Osteoblast (primary cell): ENCODE measurements around the gene CPS1. TPM values are rescaled to one million over a fixed set of nuclear protein-coding genes. Genes with fewer than 3 reads are reported as not detected.

Source experiments
- DNase-seq: peaks from one replicate; pipeline ENCODE4 v3.0.0; 2011; ENCODE audit warnings: low spot score, mixed read lengths; ENCODE audit not compliant: insufficient read length; ENCODE audit errors: missing footprints
- H2AFZ ChIP-seq: 2 replicates; pipeline ENCODE4 v1.6.0; 2011; ENCODE audit warnings: mild to moderate bottlenecking, low read length
- H3K27ac ChIP-seq: 2 replicates; pipeline ENCODE4 v1.5.1; 2011; ENCODE audit warnings: mild to moderate bottlenecking, low read depth, low read length, moderate library complexity
- H3K27me3 ChIP-seq: 2 replicates; pipeline ENCODE4 v1.6.0; 2012; ENCODE audit warnings: mild to moderate bottlenecking, control low read depth, inconsistent platforms, low read length, moderate library complexity; ENCODE audit not compliant: insufficient read depth
- H3K36me3 ChIP-seq: 2 replicates; pipeline ENCODE4 v1.5.1; 2011; ENCODE audit warnings: mild to moderate bottlenecking, low read length, control low read depth, moderate library complexity; ENCODE audit not compliant: insufficient read depth
- H3K4me1 ChIP-seq: 2 replicates; pipeline ENCODE4 v1.5.1; 2011; ENCODE audit warnings: mild to moderate bottlenecking, low read length, control low read depth, moderate library complexity; ENCODE audit not compliant: insufficient read depth
- H3K4me2 ChIP-seq: 2 replicates; pipeline ENCODE4 v1.6.0; 2011; ENCODE audit warnings: mild to moderate bottlenecking, low read length; ENCODE audit not compliant: insufficient read depth
- H3K4me3 ChIP-seq: fragments of 200-600 bp; sonication (generic); 3 replicates; pipeline ENCODE4 v1.5.1; 2012; ENCODE audit warnings: mild to moderate bottlenecking, low read length, inconsistent platforms; ENCODE audit not compliant: insufficient read depth
- H3K79me2 ChIP-seq: 2 replicates; pipeline ENCODE4 v1.6.0; 2012; ENCODE audit warnings: mild to moderate bottlenecking, low read length, control low read depth, inconsistent platforms; ENCODE audit not compliant: insufficient read depth
- H3K9me3 ChIP-seq: 2 replicates; pipeline ENCODE4 v1.5.1; 2011; ENCODE audit warnings: low read depth, low read length, control low read depth
- H4K20me1 ChIP-seq: 2 replicates; pipeline ENCODE4 v1.6.0; 2012; ENCODE audit warnings: mild to moderate bottlenecking, low read length, control low read depth; ENCODE audit not compliant: insufficient read depth
- total RNA-seq: library from RNA; depleted of rRNA; stranded (reverse); fragments of >200 nt; gene quantifications from 2 replicates; pipeline ENCODE4 v1.2.3, GENCODE V29; 2012
- TF ChIP-seq, protein P1 (sequence below): IDR thresholded peaks from 2 replicates; pipeline ENCODE4 v1.5.1; 2011; ENCODE audit warnings: mild to moderate bottlenecking, low read depth, low read length, moderate library complexity; ENCODE audit errors: extremely low read depth

Gene CPS1
- total RNA-seq, 1 donor, result 21.7 TPM

DNA sequence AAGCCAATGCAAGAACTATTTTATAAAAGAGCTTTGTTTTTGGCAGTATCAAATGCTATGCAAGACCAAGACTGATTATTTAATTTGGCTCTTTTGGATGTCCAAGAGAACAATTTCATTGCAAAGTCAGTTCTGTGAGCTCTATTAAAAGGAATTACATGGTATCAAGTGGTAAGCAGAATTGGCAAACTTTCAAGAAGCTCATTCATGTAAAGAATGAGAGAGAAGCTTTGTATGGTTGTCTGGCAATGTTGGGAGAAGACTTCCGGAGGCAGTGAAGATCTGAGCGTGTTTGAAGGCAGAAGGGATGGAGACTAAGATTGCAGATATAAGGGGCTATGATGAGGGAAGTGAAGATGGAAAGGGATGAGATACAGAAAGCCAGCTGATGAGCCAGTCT is 49.6 kb downstream of the CPS1 start:
- H4K20me1 ChIP-seq, result no peaks in the 10 kb centered on the region
- DNase-seq, result no peak
- TF ChIP-seq, protein P1, sequence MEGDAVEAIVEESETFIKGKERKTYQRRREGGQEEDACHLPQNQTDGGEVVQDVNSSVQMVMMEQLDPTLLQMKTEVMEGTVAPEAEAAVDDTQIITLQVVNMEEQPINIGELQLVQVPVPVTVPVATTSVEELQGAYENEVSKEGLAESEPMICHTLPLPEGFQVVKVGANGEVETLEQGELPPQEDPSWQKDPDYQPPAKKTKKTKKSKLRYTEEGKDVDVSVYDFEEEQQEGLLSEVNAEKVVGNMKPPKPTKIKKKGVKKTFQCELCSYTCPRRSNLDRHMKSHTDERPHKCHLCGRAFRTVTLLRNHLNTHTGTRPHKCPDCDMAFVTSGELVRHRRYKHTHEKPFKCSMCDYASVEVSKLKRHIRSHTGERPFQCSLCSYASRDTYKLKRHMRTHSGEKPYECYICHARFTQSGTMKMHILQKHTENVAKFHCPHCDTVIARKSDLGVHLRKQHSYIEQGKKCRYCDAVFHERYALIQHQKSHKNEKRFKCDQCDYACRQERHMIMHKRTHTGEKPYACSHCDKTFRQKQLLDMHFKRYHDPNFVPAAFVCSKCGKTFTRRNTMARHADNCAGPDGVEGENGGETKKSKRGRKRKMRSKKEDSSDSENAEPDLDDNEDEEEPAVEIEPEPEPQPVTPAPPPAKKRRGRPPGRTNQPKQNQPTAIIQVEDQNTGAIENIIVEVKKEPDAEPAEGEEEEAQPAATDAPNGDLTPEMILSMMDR, result no peak

DNA sequence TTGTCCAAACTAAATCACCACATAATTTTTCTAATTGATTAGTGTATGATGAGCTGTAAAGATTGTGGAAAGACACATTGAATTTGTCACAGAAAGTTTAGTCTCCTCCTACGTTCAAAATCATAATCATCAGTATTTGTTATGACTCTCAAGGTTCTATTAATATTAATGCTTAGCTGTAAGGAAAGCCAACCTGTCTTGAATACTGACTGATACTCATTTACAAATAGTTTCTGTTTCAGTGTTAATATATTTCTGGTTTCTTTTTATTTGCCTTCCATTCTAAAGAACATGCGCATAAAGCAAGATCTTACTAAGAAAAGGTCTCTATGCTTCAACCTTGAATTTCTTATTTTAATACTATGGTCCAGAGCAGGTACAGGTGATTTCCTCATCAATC is 55.1 kb downstream of the CPS1 start:
- Histone ChIP-seq H3K79me2 (no peaks in the 10 kb centered on the region), H2AFZ (no peak overlapping the region), H3K27ac (no peak overlapping the region), H3K27me3 (no peaks in the 10 kb centered on the region), H3K9me3 (no peaks in the 10 kb centered on the region), H3K4me1 (no peaks in the 10 kb centered on the region), H3K4me2 (no peak overlapping the region), H3K4me3 (no peak overlapping the region), H4K20me1 (no peaks in the 10 kb centered on the region), H3K36me3 (peaks cover 4% of the 10 kb centered on the region)
- TF ChIP-seq, protein P1, result no peak
- no peak for DNase-seq

More for the DNA sequence above, 49.6 kb downstream of the CPS1 start:
- H3K9me3 ChIP-seq, result no peaks in the 10 kb centered on the region
- H3K4me3 ChIP-seq, result no peak overlapping the region
- no peak overlapping the region for H3K4me2 ChIP-seq
- no peaks in the 10 kb centered on the region for H3K79me2 ChIP-seq
- H3K4me1 ChIP-seq, result no peaks in the 10 kb centered on the region
- H2AFZ ChIP-seq, result no peak overlapping the region
- H3K27ac ChIP-seq, result no peak overlapping the region
- H3K27me3 ChIP-seq, result no peaks in the 10 kb centered on the region
- H3K36me3 ChIP-seq, result peaks cover 4% of the 10 kb centered on the region

GRCh38 chr2:210616074-210616473 is 59.7 kb downstream of the CPS1 start:
- Histone ChIP-seq H4K20me1 (no peaks in the 10 kb centered on the region), H3K36me3 (no peaks in the 10 kb centered on the region), H3K27ac (no peak overlapping the region), H2AFZ (no peak overlapping the region), H3K4me2 (no peak overlapping the region), H3K4me3 (no peak overlapping the region), H3K9me3 (no peaks in the 10 kb centered on the region), H3K4me1 (no peaks in the 10 kb centered on the region), H3K27me3 (no peaks in the 10 kb centered on the region), H3K79me2 (no peaks in the 10 kb centered on the region)
- TF ChIP-seq, protein P1, result no peak
- DNase-seq, result no peak

- no peak overlapping the region for H2AFZ ChIP-seq
- no peaks in the 10 kb centered on the region for H3K27me3 ChIP-seq
- no peaks in the 10 kb centered on the region for H3K79me2 ChIP-seq
- no peak overlapping the region for H3K4me3 ChIP-seq
- no peak overlapping the region for H3K27ac ChIP-seq
- no peak for DNase-seq
- H3K36me3 ChIP-seq, result no peaks in the 10 kb centered on the region
- TF ChIP-seq, protein P1, result no peak
- H4K20me1 ChIP-seq, result no peaks in the 10 kb centered on the region
- no peaks in the 10 kb centered on the region for H3K4me1 ChIP-seq
- no peak overlapping the region for H3K4me2 ChIP-seq
- H3K9me3 ChIP-seq, result no peaks in the 10 kb centered on the region
These were observed 60.9 kb downstream of the CPS1 start for GRCh38 chr2:210617318-210617717.
